Caco-2 (cell line): ENCODE results near the gene FAF2. TPM values are rescaled to one million over a fixed set of nuclear protein-coding genes. Genes with fewer than 3 reads are reported as not detected.

ENCODE experiments used
- BruUV-seq: library from RNA; stranded (reverse); fragments of 400-500 nt; replicated peaks from 2 replicates; lab custom pipeline; 2021; lab: Mats Ljungman, UMichigan
- CTCF ChIA-PET: fragments of 300-600 bp; sonication (Branson Sonifier 250); formaldehyde crosslinking; loops from one replicate; lab custom pipeline; 2022; ENCODE audit warnings: antibody characterized with exemption; lab: Charles Lee
- POLR2A ChIA-PET: fragments of 300-600 bp; sonication (Branson Sonifier 250); formaldehyde crosslinking; loops from one replicate; lab custom pipeline; 2022; ENCODE audit warnings: antibody characterized with exemption; lab: Charles Lee
- DNase-seq, 2 experiments: peaks; one replicate each; pipeline versions ENCODE4 v3.0.0 to v3.0.0-alpha.2; 2020 to 2022
- H3K27me3 ChIP-seq: replicated peaks from 2 replicates; pipeline ENCODE4 v1.6.0; 2011; ENCODE audit warnings: low read length; ENCODE audit not compliant: control insufficient read depth, insufficient read depth
- H3K36me3 ChIP-seq: 2 replicates; pipeline ENCODE4 v1.5.1; 2011; ENCODE audit warnings: low read length; ENCODE audit not compliant: control insufficient read depth, insufficient read depth
- H3K4me1 ChIP-seq: fragments of 250-450 bp; sonication (Bioruptor Pico); 2 replicates; pipeline ENCODE4 v1.5.1; 2020; ENCODE audit warnings: mild to moderate bottlenecking
- H3K4me3 ChIP-seq: 2 replicates; pipeline ENCODE4 v1.5.1; 2011; ENCODE audit warnings: low read depth, mild to moderate bottlenecking, control low read depth, low read length
- H3K9me3 ChIP-seq: fragments of 250-450 bp; sonication (Bioruptor Pico); 2 replicates; pipeline ENCODE4 v1.5.1; 2020; ENCODE audit warnings: mild to moderate bottlenecking, moderate library complexity
- H3K27ac Mint-ChIP-seq: one replicate; pipeline ENCODE4 v1.8.0; 2022; ENCODE audit warnings: mixed read lengths; ENCODE audit not compliant: unreplicated experiment
- H3K27me3 Mint-ChIP-seq: one replicate; pipeline ENCODE4 v1.8.0; 2022; ENCODE audit warnings: mixed read lengths; ENCODE audit not compliant: insufficient read depth, unreplicated experiment
- H3K36me3 Mint-ChIP-seq: one replicate; pipeline ENCODE4 v1.8.0; 2022; ENCODE audit warnings: mild to moderate bottlenecking, mixed read lengths; ENCODE audit not compliant: insufficient read depth, unreplicated experiment
- H3K4me1 Mint-ChIP-seq: one replicate; pipeline ENCODE4 v1.8.0; 2022; ENCODE audit warnings: low read depth, mixed read lengths; ENCODE audit not compliant: unreplicated experiment
- H3K4me3 Mint-ChIP-seq: one replicate; pipeline ENCODE4 v1.8.0; 2022; ENCODE audit warnings: mild to moderate bottlenecking, moderate library complexity, mixed read lengths; ENCODE audit not compliant: unreplicated experiment
- H3K9me3 Mint-ChIP-seq: one replicate; pipeline ENCODE4 v1.8.0; 2022; ENCODE audit warnings: mixed read lengths; ENCODE audit not compliant: unreplicated experiment
- intact Hi-C: fragments of 100-400 bp; cut with micrococcal nuclease; formaldehyde crosslinking; loops from one replicate; pipeline ENCODE4 v1.10.0; 2022; ENCODE audit not compliant: unreplicated experiment
- total RNA-seq: library from RNA; stranded (reverse); gene quantifications from 2 replicates; pipeline ENCODE4 v1.2.3, GENCODE V29; 2022
- TF ChIP-seq, protein P1 (sequence below), 2 experiments: fragments of 200-600 bp in 1 of 2; IDR thresholded peaks; 1 replicate in 1 of 2; 2 replicates in 1 of 2; pipeline versions ENCODE4 v1.5.1 to v1.8.0; 2011 to 2022; ENCODE audit warnings: antibody characterized with exemption in 1 of 2, control low read depth in 1 of 2, inconsistent platforms in 1 of 2, low read depth in 1 of 2, low read length in 1 of 2, mild to moderate bottlenecking in 1 of 2, moderate library complexity in 1 of 2; ENCODE audit not compliant: insufficient read depth in 1 of 2, severe bottlenecking in 1 of 2, unreplicated experiment in 1 of 2

Gene FAF2
- total RNA-seq, 1 experiment from 2014 or later = 55.5 TPM

DNA sequence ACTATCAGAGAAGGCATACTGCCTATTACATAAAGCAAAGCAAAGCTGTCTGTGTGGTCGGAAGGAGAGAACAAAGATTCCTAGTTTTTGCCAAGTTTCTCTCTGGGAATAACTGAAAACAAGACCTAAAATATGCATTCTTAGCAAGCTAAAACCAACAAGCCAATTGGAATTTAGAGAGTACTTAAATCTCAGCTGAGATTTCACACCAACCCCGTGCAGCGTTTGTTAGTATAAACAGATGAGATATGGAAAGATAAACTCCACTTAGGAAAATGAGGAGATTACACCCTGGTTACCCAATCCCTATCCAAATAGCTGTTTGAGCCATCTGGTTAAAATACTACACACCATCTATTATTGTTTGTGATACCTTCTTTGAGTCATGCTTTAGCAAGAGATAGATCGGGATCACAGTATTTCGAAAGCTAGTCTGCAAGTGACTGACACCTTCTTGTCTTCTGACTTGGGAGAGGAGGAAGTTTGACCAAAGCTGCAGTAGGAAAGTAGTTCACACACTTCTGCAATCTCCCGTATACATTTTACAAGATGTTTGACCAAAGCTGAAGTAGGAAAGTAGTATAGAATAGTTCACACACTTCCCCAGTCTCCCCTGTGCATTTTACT is 18.2 kb downstream of the FAF2 start:
- H3K9me3 Mint-ChIP-seq = no peaks in the 10 kb centered on the region
- peaks cover 62% of the 10 kb centered on the region for H3K36me3 Mint-ChIP-seq
- H3K27me3 Mint-ChIP-seq = no peaks in the 10 kb centered on the region
- Histone ChIP-seq H3K4me3 (no peak overlapping the region), H3K27me3 (no peaks in the 10 kb centered on the region), H3K9me3 (no peaks in the 10 kb centered on the region), H3K4me1 (peaks cover 13% of the 10 kb centered on the region), H3K36me3 (peaks cover 2% of the 10 kb centered on the region; the same call in 1 of the 2 replicates)
- ChIA-PET POLR2A (interaction anchor here (0.5 to 1.0 kb wide), 3 partner anchors 18 to 107 kb away, joined by 3 to 6 read pairs (median 4); partner anchors contain the start of genes FAF2 and RNF44), CTCF (interaction anchor here (0.5 to 1.8 kb wide), 2 partner anchors 18 to 783 kb away, joined by 5 to 16 read pairs; partner anchors contain the start of gene FAF2)
- DNase-seq = peak in 1 of 2 experiments; percentile 52
- intact Hi-C loops = no loop called here
- no peak overlapping the region for H3K4me3 Mint-ChIP-seq
- TF ChIP-seq, protein P1, sequence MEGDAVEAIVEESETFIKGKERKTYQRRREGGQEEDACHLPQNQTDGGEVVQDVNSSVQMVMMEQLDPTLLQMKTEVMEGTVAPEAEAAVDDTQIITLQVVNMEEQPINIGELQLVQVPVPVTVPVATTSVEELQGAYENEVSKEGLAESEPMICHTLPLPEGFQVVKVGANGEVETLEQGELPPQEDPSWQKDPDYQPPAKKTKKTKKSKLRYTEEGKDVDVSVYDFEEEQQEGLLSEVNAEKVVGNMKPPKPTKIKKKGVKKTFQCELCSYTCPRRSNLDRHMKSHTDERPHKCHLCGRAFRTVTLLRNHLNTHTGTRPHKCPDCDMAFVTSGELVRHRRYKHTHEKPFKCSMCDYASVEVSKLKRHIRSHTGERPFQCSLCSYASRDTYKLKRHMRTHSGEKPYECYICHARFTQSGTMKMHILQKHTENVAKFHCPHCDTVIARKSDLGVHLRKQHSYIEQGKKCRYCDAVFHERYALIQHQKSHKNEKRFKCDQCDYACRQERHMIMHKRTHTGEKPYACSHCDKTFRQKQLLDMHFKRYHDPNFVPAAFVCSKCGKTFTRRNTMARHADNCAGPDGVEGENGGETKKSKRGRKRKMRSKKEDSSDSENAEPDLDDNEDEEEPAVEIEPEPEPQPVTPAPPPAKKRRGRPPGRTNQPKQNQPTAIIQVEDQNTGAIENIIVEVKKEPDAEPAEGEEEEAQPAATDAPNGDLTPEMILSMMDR (IDR thresholded peaks at IDR 0.05; ENCODE audit: insufficient read depth in 1 of 2, low read depth in 1 of 2, low read length in 1 of 2, severe bottlenecking in 1 of 2, unreplicated experiment in 1 of 2) = no peak
- BruUV-seq = no TSS peak
- peaks cover 11% of the 10 kb centered on the region for H3K4me1 Mint-ChIP-seq
- peak overlapping the region; percentile 18 for H3K27ac Mint-ChIP-seq

DNA sequence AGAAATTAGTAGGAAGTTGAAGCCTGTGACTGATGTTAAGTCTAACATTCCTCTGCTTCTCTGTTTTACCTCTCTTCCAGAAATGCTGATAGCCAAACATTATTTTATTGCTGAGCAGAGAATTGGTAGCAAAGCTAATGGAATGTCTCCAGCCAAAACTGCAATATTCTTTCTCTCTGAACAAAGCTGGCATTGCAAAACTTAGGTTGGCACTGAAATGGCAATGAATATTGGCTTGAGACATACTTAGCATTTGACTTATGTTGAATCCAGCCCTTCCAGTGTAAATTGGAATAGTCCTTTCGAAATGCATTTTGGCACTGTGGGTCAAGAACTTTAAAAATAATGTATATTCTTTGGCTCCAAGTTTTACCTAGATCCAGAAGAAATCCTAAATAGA is 21.1 kb downstream of the FAF2 start:
- TF ChIP-seq, protein P1 (IDR thresholded peaks at IDR 0.05; ENCODE audit: insufficient read depth in 1 of 2, low read depth in 1 of 2, low read length in 1 of 2, severe bottlenecking in 1 of 2, unreplicated experiment in 1 of 2) = no peak
- Histone ChIP-seq H3K27me3 (no peaks in the 10 kb centered on the region), H3K9me3 (no peaks in the 10 kb centered on the region), H3K4me1 (peaks cover 13% of the 10 kb centered on the region), H3K4me3 (no peak overlapping the region), H3K36me3 (peaks cover 2% of the 10 kb centered on the region)
- Mint-ChIP-seq H3K9me3 (no peaks in the 10 kb centered on the region), H3K27ac (no peak overlapping the region), H3K27me3 (no peaks in the 10 kb centered on the region), H3K36me3 (peaks cover 71% of the 10 kb centered on the region), H3K4me1 (peaks cover 11% of the 10 kb centered on the region), H3K4me3 (no peak overlapping the region)
- intact Hi-C loops = no loop called here
- DNase-seq = no peak
- no TSS peak for BruUV-seq
- ChIA-PET POLR2A (no interaction called here), CTCF (no interaction called here)

DNA sequence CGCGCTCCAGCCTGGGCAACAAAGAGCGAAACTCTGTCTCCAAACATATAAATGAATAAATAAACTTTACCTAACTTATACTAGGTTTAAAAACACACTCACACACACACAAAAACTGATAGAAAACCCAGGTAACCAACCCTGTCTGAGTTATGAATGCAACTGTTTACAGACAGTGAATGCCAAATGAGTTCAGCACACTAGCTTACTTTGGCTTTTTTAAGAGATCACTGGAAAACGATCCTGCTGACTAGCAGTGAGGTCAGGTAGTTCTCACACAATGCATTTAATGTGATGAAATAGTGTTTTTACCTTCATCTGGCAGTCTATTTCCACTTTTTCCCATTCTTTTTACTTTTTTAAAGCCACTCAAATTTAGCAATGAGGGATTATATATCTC is 22.4 kb downstream of the FAF2 start:
- DNase-seq = no peak
- Mint-ChIP-seq H3K36me3 (peaks cover 64% of the 10 kb centered on the region), H3K4me3 (no peak overlapping the region), H3K9me3 (no peaks in the 10 kb centered on the region), H3K4me1 (peaks cover 11% of the 10 kb centered on the region), H3K27ac (no peak overlapping the region), H3K27me3 (no peaks in the 10 kb centered on the region)
- POLR2A ChIA-PET = no interaction called here
- peaks cover 12% of the 10 kb centered on the region for H3K4me1 ChIP-seq
- H3K36me3 ChIP-seq = peaks cover 2% of the 10 kb centered on the region
- H3K27me3 ChIP-seq = no peaks in the 10 kb centered on the region
- intact Hi-C loops = no loop called here
- TF ChIP-seq, protein P1 (IDR thresholded peaks at IDR 0.05; ENCODE audit: insufficient read depth in 1 of 2, low read depth in 1 of 2, low read length in 1 of 2, severe bottlenecking in 1 of 2, unreplicated experiment in 1 of 2) = no peak
- no TSS peak for BruUV-seq
- no peak overlapping the region for H3K4me3 ChIP-seq
- no peaks in the 10 kb centered on the region for H3K9me3 ChIP-seq
- CTCF ChIA-PET = no interaction called here
